ENCODE data around the gene GOLPH3.
"Not testable (repeated sequence)": the region's sequence is repeated elsewhere in the genome, so short reads cannot be mapped to it uniquely, and the experiment has no call there.

GOLPH3 gene

GRCh38 chr5:32135086-32135485 lies 39.0 kb downstream of the GOLPH3 start:
- no peak for DNase-seq (ENCODE audit: low spot score)

- no peak for DNase-seq (ENCODE audit: low spot score)
Measured at GRCh38 chr5:32132757-32133156, 41.4 kb downstream of the GOLPH3 start.

DNA sequence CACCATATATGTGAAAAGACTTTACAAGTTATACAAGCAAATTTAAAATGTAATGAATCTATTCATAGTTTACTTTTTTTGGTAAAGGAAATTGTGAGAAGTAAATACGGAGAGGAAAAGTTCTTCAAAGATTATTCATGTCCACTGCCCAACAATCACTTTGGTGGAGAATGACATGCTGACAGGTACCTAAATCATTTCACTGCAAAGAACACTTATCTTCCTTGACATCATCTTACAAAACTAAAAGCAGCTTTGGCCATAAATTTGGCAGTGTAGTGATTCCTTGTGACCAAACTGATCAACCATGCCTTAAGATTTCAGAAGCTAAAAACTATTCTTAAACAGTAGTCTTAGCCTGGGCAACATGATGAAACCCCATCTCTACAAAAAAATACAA lies 42.5 kb downstream of the GOLPH3 start:
- DNase-seq (ENCODE audit: low spot score) = no peak

- no peak for DNase-seq (ENCODE audit: low spot score)
Measured at GRCh38 chr5:32130865-32131264, 43.3 kb downstream of the GOLPH3 start.

- no peak for DNase-seq (ENCODE audit: low spot score)
Measured at GRCh38 chr5:32129074-32129598, 45.0 kb downstream of the GOLPH3 start.

DNA sequence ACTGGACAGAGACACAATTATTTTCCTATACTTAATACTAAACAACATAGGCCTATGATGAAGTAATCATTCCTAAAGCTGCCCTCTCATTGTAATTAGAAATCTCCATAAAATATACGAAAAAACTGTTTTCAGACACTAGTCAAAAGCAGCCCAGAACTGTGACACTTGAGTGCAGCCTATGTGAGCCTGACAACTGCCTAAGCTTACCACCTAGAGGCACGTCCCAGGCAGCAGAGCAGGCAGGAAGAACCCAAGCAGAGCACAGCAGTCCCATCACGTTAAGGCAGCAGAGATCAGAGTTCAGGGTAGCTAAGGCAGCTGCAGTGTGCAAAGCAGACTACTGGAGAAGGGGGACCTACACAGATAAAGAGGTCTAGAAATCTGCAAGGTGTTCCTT lies 46.4 kb downstream of the GOLPH3 start:
- no peak for DNase-seq (ENCODE audit: low spot score)

- DNase-seq (ENCODE audit: low spot score) = no peak
Measured at GRCh38 chr5:32126691-32127090, 47.4 kb downstream of the GOLPH3 start.

DNA sequence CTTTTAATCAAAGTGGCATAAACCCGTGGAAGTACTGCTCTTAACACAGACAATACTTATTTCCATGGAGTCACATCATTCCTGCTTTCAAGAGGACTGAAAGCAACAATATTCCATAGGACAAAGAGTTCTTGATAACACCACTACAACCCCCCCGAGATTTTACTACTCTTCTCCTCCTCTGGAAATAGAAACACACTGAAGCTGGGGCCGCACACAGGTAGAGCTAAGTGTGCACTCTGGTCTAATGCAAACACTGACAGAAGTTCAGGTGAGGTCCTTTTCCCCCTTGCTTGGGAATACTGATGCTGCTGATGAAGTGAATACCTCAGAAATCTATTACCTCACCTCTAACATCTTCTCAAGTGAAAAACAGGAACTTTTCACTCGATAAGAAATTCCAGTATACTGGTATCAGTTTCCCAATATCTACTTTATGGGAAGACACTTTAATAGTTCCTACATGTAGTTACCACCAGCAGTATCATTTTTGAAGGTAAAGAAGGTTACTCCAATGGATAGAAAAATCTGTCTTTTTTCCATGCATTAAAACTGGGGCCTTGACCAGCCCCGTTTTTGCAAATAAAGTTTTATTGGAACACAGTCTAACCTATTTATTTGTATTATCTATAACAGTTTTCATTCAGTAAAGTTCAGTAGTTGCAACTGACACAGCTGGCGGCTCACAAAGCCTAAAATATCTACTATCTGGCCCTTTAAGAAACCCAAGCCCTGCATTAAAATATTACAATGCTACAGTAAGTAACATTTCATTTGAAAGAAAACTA lies 50.0 kb downstream of the GOLPH3 start:
- no peak for DNase-seq (ENCODE audit: low spot score)

DNA sequence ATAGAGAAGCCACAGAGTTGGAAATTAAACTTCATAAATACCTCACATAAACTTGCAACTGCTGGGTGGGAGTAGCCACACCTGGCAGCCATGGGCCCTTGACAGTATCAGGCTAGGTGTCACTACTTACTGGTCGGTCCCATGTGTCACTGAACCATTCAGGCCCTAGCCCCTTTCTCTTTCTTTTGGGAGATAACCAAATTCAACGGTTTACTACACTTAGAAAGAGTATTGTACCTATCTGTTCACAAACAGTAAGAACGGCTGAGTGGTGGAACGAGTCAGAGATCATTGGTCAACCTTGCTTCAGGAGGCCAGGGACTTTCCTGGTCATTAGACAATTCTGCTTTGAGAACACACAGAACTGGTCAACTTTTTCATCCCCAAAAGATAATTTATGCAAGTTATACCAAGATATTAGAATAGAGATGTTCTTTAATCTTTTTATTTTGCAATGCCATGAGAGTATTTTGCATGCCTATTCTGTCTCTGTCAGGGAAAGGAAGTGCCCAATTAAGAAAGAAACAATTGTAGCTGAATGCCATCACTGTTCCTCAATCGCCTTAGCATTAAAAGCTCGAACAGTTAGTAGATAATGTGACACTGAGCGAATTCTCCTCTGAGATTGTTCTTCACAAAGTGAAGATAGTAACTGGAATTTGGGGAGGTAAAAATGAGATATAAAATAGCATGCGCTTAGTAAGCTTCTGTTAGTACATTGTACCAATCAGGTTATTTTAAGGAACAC lies 50.9 kb downstream of the GOLPH3 start:
- DNase-seq (ENCODE audit: low spot score) = no peak

- not testable (repeated sequence) for DNase-seq (ENCODE audit: low spot score)
Measured at GRCh38 chr5:32118922-32119321, 55.2 kb downstream of the GOLPH3 start.

- DNase-seq (ENCODE audit: low spot score) = no peak
Measured at GRCh38 chr5:32116574-32117313, 57.4 kb downstream of the GOLPH3 start.

DNA sequence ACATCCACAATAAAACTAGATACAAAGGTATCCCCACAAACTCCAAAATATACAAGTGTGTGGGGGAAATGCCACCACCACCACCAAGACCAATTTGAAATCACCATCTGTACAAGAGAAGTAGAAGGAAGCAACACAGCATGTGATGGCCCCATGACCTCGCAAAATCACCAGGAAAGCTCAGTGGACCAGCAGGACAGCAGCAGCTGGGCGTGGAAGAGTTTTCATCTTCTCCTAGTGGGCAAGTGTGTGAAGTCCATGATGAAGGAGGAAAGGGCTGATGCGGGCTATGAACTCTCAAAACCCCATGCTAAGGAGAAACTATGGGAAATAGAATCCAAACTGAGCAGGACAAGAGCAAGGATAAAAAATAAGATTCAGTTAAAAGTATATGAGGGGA lies 58.1 kb downstream of the GOLPH3 start:
- DNase-seq (ENCODE audit: low spot score) = no peak

DNA sequence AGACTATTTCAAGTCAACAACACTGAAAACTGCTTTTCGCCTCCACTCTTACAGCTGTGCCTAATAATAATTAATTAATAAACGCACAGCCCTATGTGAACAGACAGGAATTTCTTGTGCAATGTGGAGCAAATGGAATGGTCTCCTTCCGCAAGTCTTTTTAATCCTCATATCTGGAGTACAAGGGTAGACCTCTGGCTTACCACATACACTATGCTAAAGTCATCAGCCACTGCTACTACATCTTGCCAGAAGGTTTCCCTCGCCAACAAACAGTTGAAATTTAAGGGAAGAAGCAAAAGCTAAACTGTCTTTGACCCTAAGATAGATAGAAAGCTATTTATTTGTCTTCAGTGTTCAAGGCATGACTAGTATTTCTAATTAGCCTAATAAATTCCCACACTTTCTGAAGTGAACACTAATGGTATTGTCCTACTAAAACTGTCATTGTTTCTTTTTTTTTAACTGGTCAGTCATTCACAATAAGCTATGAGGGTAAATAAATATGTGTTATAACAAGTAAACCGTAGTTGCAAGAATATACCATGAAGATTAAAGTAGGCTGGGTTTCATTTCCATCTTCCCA lies 63.9 kb downstream of the GOLPH3 start:
- no peak for DNase-seq (ENCODE audit: low spot score)

DNA sequence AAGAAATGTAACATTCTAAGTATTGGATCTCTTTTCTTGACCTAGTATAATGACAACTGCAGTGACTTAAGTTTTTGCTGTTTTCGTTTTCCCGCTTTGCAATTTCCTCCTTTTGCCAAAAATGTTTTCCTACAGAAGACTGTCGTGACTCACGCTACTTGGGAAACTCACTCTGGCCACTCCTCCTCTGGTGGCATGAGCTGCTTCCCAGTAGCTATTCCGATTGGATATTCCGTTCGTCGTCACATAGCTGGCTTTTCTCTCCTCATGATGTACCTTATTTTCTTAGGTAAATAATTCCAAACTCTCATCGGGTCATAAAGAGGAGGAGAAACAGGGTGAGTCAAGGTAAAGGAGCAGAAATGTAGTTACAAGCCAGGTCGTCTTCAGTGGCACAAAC lies 64.9 kb downstream of the GOLPH3 start:
- no peak for DNase-seq (ENCODE audit: low spot score)

DNA sequence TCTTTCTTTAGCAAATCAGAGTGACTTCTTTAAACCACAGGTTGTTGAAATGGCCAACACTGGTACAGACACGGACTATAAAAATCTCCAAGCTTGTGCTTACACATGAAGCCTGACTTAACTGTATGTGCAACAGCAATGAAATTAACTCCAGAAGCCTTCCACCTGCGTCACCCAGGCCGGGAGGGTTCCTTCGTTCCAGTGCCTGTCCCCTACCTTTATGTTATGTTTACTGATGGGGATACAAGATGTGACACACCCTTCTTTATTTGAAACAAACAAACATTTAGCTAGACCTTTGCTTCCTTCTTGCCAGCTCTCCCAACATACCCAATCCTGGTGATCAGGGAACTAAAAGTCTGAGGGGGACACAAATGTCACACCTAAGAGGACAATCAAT lies 66.0 kb downstream of the GOLPH3 start:
- no peak for DNase-seq (ENCODE audit: low spot score)

DNA sequence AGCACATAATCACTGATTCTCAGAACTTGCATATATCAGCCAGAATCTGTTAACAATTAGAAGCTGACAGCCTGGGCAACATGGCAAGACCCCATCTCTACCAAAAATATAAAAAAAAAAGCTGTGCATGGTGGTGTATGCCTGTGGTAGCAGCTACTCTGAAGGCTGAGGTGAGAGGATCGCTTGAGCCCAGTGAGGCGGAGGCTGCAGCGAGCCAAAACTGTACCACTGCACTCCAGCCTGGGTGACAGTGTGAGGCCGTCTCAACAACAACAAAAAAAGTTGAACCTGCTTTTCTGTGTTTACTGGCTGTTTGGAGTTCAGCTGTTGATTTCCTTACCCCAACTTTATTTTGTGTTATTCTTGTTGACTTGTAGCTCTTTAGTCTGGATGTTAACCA lies 66.8 kb downstream of the GOLPH3 start:
- no peak for DNase-seq (ENCODE audit: low spot score)

GRCh38 chr5:32103521-32103920 lies 70.6 kb downstream of the GOLPH3 start:
- DNase-seq (ENCODE audit: low spot score) = no peak

- DNase-seq (ENCODE audit: low spot score) = no peak
Measured at GRCh38 chr5:32102254-32102986, 71.7 kb downstream of the GOLPH3 start.

GRCh38 chr5:32100691-32101302 lies 73.3 kb downstream of the GOLPH3 start:
- no peak for DNase-seq (ENCODE audit: low spot score)

DNA sequence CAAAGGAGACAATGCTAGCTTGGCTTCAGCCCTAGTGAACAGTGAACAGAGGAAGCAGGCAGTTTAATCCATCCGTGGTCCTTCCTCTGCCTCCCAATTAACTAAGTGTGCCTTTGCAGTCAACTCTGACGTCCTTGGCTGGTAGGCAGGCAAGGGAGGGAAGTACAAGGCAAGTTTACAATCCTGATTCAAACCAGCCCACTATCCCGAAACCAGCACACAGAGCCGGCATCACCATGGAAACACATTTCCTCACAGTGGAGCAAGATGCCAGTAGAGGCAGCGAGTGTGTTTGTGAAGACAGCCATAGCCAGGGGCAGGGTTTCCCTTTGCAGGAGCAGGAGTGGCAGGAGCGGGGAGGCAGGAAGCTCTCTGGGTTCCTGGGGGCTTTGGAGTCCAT lies 73.9 kb downstream of the GOLPH3 start:
- DNase-seq (ENCODE audit: low spot score) = no peak

DNA sequence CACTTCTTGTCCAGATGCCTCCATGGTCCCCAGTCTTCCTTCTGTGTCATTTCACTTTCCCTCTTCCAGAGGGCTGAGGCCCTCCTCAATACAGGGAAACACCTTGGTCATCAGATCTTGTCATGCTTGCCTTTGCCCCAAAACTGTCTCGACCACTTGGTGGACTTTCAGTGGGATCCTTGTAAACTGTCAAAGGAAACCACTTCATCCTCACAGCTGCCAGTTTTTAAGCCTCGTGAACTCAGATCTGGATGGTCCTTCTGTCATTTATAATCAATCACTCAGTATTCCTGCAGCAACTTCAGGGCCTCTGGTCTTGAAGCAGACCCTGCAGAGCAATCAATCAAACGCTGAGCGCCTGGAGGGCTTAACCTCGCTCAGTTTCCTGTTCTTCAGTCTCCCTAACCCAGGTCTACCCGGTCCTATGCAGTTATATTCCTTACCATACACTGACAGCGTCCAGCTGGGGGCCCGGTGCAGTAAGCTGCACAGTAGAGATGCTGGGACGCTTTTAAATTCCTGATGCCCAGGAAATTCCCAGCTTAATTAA lies 74.6 kb downstream of the GOLPH3 start:
- DNase-seq (ENCODE audit: low spot score) = no peak
